SK-N-MC (cell line): Measurements from ENCODE around the gene SH3GLB2.

Source experiments
- EZH2 ChIP-seq: fragments of 200-600 bp; sonication (generic); IDR thresholded peaks from one replicate; pipeline ENCODE4 v1.6.1; 2017; ENCODE audit warnings: antibody characterized with exemption
- FOXP2 ChIP-seq: optimal IDR thresholded peaks from 2 replicates; pipeline ENCODE3; 2011; ENCODE audit warnings: mild to moderate bottlenecking, moderate library complexity; ENCODE audit not compliant: insufficient read depth; ENCODE audit errors: extremely low read length, control extremely low read depth
- POLR2AphosphoS5 ChIP-seq: IDR thresholded peaks from 2 replicates; pipeline ENCODE4 v1.6.1; 2012; ENCODE audit warnings: mild to moderate bottlenecking, low read depth, low read length, borderline replicate concordance

DNA sequence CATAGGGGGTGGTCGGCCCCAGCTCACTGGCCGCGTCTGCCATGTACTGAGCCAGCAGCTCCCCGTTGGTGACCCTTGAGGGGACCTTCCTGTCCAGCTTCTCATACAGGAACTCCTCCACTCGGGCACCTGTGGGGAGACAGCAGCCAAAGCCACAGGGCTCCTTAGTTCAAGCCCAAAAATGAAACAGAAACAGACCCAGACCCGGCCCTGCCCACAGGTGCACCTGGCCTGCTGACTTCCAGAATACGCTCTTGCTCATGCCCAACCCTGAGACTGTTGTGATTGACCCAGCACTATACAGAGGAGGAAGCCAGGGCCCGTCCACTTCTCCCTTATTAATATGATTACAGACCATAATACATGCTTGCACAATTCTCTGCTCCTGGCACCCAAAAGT is 7.0 kb downstream of the SH3GLB2 start:
- TF ChIP-seq POLR2AphosphoS5 (no peak), EZH2 (no peak), FOXP2 (no peak)
